ENCODE data around the gene FZD1. TPM values are rescaled to one million over a fixed set of nuclear protein-coding genes. Genes with fewer than 3 reads are reported as not detected.

The FZD1 gene
- total and polyA plus RNA-seq, 10 of the 15 experiments (the other 5 are each of a cell fraction or from before 2014, with no cell fraction given), result 0.07 to 0.56 (median 0.18) TPM

GRCh38 chr7:91263384-91264045 lies 718 bp upstream of the FZD1 start:
- no peaks in the 10 kb centered on the region for H3K36me3 ChIP-seq (ENCODE audit: control insufficient read depth in 2 of 2, insufficient read depth in 2 of 2, low read length in 1 of 2)
- peak overlapping the region; percentile 99 for H3K4me2 ChIP-seq (ENCODE audit: control insufficient read depth, insufficient read depth)
- under 1% methylated on average over 32 of the region's 32 CpGs for WGBS (ENCODE audit: insufficient coverage, insufficient replicate concordance, low lambda C conversion rate, missing lambda C conversion rate)
- H3K27ac ChIP-seq (ENCODE audit: control insufficient read depth, insufficient read depth), result no peak overlapping the region
- ChIA-PET RAD21 (ENCODE audit: unreplicated experiment) (no interaction called here), SMC1A (ENCODE audit: uncharacterized antibody, unreplicated experiment) (interaction anchor here (1.3 to 2.1 kb wide), 2 partner anchors 13 to 173 kb away, joined by 3 to 5 read pairs; no protein-coding TSS in a partner anchor), POLR2A (no interaction called here), CTCF (interaction anchor here (1.3 kb wide), 1 partner anchor 24 kb away, joined by 3 read pairs; no protein-coding TSS in a partner anchor)
- H3K9me3 ChIP-seq (replicated peaks; ENCODE audit: control insufficient read depth, insufficient read depth, low read length), result peaks cover 2% of the 10 kb centered on the region; the same call in 1 of the 3 replicates
- FAIRE-seq, result no peak
- DNase-seq (ENCODE audit: low read depth, low spot score), result no peak
- peaks cover 6% of the 10 kb centered on the region; the same call in 1 of the 2 replicates for H3K4me1 ChIP-seq (ENCODE audit: control insufficient read depth, insufficient read depth, low read length)
- peak overlapping the region; percentile 82 for H3K4me3 ChIP-seq
- ATAC-seq, result no peak
- TF ChIP-seq SKIL (IDR thresholded peaks at IDR 0.05; ENCODE audit: low read depth, poor library complexity, severe bottlenecking), result no peak
- TF ChIP-seq MEF2B (IDR thresholded peaks at IDR 0.05; ENCODE audit: partially characterized antibody, poor library complexity, severe bottlenecking), result peak; percentile 84
- peaks cover 6 to 8% of the 10 kb centered on the region in 2 experiments for H3K27me3 ChIP-seq (replicated peaks in 1 of 2; ENCODE audit: control insufficient read depth in 2 of 2, insufficient read depth in 2 of 2, low read length in 1 of 2)
- H2AFZ ChIP-seq (ENCODE audit: control insufficient read depth, low read depth, low read length), result peak overlapping the region; percentile 86
- in situ Hi-C loops (cut with MboI) (loop anchor here (25.0 kb wide), 1 partner anchor 576 kb away; no protein-coding TSS in a partner anchor), intact Hi-C loops (cut with micrococcal nuclease; ENCODE audit: unreplicated experiment) (loop anchor here (10.0 kb wide), 1 partner anchor 559 kb away; no protein-coding TSS in a partner anchor)
- peak overlapping the region; percentile 46; the same call in 1 of the 2 replicates for H3K9ac ChIP-seq (ENCODE audit: control insufficient read depth, insufficient read depth, low read length)
- H4K20me1 ChIP-seq (ENCODE audit: control insufficient read depth, insufficient read depth), result no peaks in the 10 kb centered on the region
- H3K79me2 ChIP-seq (ENCODE audit: control insufficient read depth, insufficient read depth, low read length), result no peaks in the 10 kb centered on the region
- no TSS peak for BruUV-seq (replicated peaks)
